NT2/D1 (cell line): ENCODE data around the gene EMP2.

Experiments used
- YY1 ChIP-seq: IDR thresholded peaks from 2 replicates; pipeline ENCODE4 v1.6.1; 2011; ENCODE audit not compliant: insufficient read length, insufficient read depth
- ZNF274 ChIP-seq: IDR thresholded peaks from 2 replicates; pipeline ENCODE4 v1.6.1; 2011; ENCODE audit warnings: mild to moderate bottlenecking, low read depth, low read length

DNA sequence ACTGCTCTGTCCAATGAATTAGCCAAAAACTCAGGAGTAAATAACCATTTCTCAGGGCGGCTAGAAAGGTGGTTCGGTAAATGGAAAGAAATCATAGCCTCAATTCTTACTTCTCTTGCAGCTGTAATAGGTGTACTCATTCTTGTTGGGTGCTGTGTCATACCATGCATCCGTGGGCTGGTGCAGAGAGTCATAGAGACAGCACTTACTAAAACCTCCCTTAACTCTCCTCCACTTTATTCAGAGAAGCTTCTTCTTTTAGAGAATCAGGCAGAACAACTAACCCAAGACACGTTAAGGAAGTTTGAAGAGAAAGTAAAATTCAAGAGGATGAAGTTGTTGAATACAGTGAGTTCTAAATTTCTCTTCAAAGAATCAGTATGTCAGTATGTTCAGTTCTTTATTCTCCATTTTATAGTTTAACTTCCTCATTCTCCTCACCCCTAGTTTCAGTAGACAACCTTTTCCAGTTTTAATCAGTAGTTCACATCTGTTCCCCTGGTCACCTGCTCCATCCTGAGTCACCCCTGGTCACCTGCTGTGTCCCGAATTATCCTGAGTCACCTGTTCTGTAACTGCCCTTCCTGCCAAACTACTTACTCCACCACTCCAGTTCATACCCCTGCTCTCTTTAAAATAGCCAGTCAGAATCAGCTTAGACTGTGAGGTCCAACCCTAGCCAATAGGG is 85.9 kb downstream of the EMP2 start:
- TF ChIP-seq YY1, result no peak
- no peak for TF ChIP-seq ZNF274
